Measurements from ENCODE around the gene EFL1.

The EFL1 gene

GRCh38 chr15:82103468-82103867 is 159.1 kb downstream of the EFL1 start:
- H3K4me3 ChIP-seq (ENCODE audit: control insufficient read depth, low read depth, low read length), result no peak overlapping the region
- DNase-seq (ENCODE audit: low read depth), result no peak
- peak; percentile 21 for TF ChIP-seq CTCF (IDR thresholded peaks at IDR 0.05; ENCODE audit: control insufficient read depth, insufficient read depth, low read depth, low read length, missing control alignments)

GRCh38 chr15:82100111-82100929 is 162.2 kb downstream of the EFL1 start:
- no peak for DNase-seq (ENCODE audit: low read depth)
- no peak overlapping the region for H3K4me3 ChIP-seq (ENCODE audit: control insufficient read depth, low read depth, low read length)
- TF ChIP-seq CTCF (IDR thresholded peaks at IDR 0.05; ENCODE audit: control insufficient read depth, insufficient read depth, low read depth, low read length, missing control alignments), result no peak

- no peak for DNase-seq (ENCODE audit: low read depth)
- TF ChIP-seq CTCF (IDR thresholded peaks at IDR 0.05; ENCODE audit: control insufficient read depth, insufficient read depth, low read depth, low read length, missing control alignments), result no peak
- no peak overlapping the region for H3K4me3 ChIP-seq (ENCODE audit: control insufficient read depth, low read depth, low read length)
Observed at GRCh38 chr15:82098674-82099073, 163.9 kb downstream of the EFL1 start.

GRCh38 chr15:82095803-82096202 is 166.7 kb downstream of the EFL1 start:
- no peak for DNase-seq (ENCODE audit: low read depth)
- no peak overlapping the region for H3K4me3 ChIP-seq (ENCODE audit: control insufficient read depth, low read depth, low read length)
- no peak for TF ChIP-seq CTCF (IDR thresholded peaks at IDR 0.05; ENCODE audit: control insufficient read depth, insufficient read depth, low read depth, low read length, missing control alignments)

GRCh38 chr15:82093774-82094211 is 168.7 kb downstream of the EFL1 start:
- TF ChIP-seq CTCF (IDR thresholded peaks at IDR 0.05; ENCODE audit: control insufficient read depth, insufficient read depth, low read depth, low read length, missing control alignments), result no peak
- no peak overlapping the region for H3K4me3 ChIP-seq (ENCODE audit: control insufficient read depth, low read depth, low read length)
- DNase-seq (ENCODE audit: low read depth), result peak; percentile 69

GRCh38 chr15:82093325-82093724 is 169.2 kb downstream of the EFL1 start:
- H3K4me3 ChIP-seq (ENCODE audit: control insufficient read depth, low read depth, low read length), result no peak overlapping the region
- DNase-seq (ENCODE audit: low read depth), result no peak
- TF ChIP-seq CTCF (IDR thresholded peaks at IDR 0.05; ENCODE audit: control insufficient read depth, insufficient read depth, low read depth, low read length, missing control alignments), result no peak

Data from AG09309 (cell line).